ENCODE results near the gene ARHGAP44. TPM values are rescaled to one million over a fixed set of nuclear protein-coding genes. Genes with fewer than 3 reads are reported as not detected.

The ARHGAP44 gene
- total and polyA plus RNA-seq, 2 of the 4 experiments (the other 2 are of a cell fraction): 0.54 to 1.0 TPM

- no peak overlapping the region for H3K4me2 ChIP-seq (ENCODE audit: low read depth, low read length)
- dilution Hi-C loops (cut with HindIII; ENCODE audit: low sequenced_read_pairs, unreplicated experiment) (no loop called here), in situ Hi-C loops (cut with MboI; ENCODE audit: low sequenced_read_pairs) (loop anchor here (25.0 kb wide), 1 partner anchor 106 kb away; no protein-coding TSS in a partner anchor), intact Hi-C loops (cut with micrococcal nuclease) (no loop called here)
- no peaks in the 10 kb centered on the region for H3K27me3 ChIP-seq (ENCODE audit: control insufficient read depth, insufficient read depth, low read length)
- no peak overlapping the region for H2BK5ac ChIP-seq (ENCODE audit: low read depth, low read length, poor library complexity, severe bottlenecking)
- H4K91ac ChIP-seq (ENCODE audit: insufficient read depth, low read depth, low read length): no peak overlapping the region
- no peak overlapping the region for H3K4me3 ChIP-seq (ENCODE audit: insufficient read depth, low read depth, low read length)
- H4K5ac ChIP-seq (ENCODE audit: low read depth, low read length): no peak overlapping the region
- H3K79me1 ChIP-seq (ENCODE audit: low read depth in 1 of 2, low read length in 2 of 2): no peaks in the 10 kb centered on the region
- ChIA-PET CTCF (no interaction called here), POLR2A (ENCODE audit: unreplicated experiment) (no interaction called here)
- H4K8ac ChIP-seq (ENCODE audit: low read depth in 2 of 2, low read length in 2 of 2): no peak overlapping the region
- 78% methylated on average over 3 of the region's 10 CpGs; no CpG with 5 or more reads in 1 of the 2 experiments for WGBS, 2 experiments (ENCODE audit: extremely low coverage in 2 of 2, insufficient read length in 1 of 2)
- no peak overlapping the region for H3K27ac ChIP-seq (ENCODE audit: insufficient read depth, low read length)
- H2BK20ac ChIP-seq (ENCODE audit: low read depth, low read length): no peak overlapping the region
- no peak overlapping the region for H2AK9ac ChIP-seq (replicated peaks; ENCODE audit: low read depth, low read length, poor library complexity)
- no peak overlapping the region for H3K14ac ChIP-seq (replicated peaks; ENCODE audit: low read depth, low read length)
- no peak overlapping the region for H3K9ac ChIP-seq (ENCODE audit: low read depth, low read length)
- no peaks in the 10 kb centered on the region for H3K36me3 ChIP-seq (ENCODE audit: control insufficient read depth, insufficient read depth, low read length)
- H3K9me3 ChIP-seq (ENCODE audit: control insufficient read depth, insufficient read depth, low read length): no peaks in the 10 kb centered on the region
- no peaks in the 10 kb centered on the region for H4K20me1 ChIP-seq (ENCODE audit: insufficient read depth, low read length)
- H3K18ac ChIP-seq (ENCODE audit: low read depth, low read length): no peak overlapping the region
- no peaks in the 10 kb centered on the region for H3K9me1 ChIP-seq (ENCODE audit: insufficient read depth, low read length)
- no TSS peak for BruUV-seq (replicated peaks)
- ATAC-seq (ENCODE audit: low read depth): no peak
- H2BK120ac ChIP-seq (ENCODE audit: low read depth, low read length): no peak overlapping the region
- H3K23ac ChIP-seq (ENCODE audit: low read depth, low read length): no peak overlapping the region
- no peak overlapping the region for H3K56ac ChIP-seq (ENCODE audit: extremely low read depth, insufficient read depth, low read length)
- H3K4ac ChIP-seq (ENCODE audit: low read depth, low read length): no peak overlapping the region
- no peak for DNase-seq
- no peak overlapping the region for H2BK15ac ChIP-seq (ENCODE audit: low read depth, low read length)
- no peak for TF ChIP-seq RFX5 (IDR thresholded peaks at IDR 0.05; ENCODE audit: low read depth, low read length)
- TF ChIP-seq USF2 (IDR thresholded peaks at IDR 0.05; ENCODE audit: low read depth, low read length): no peak
- no peak for TF ChIP-seq MXI1 (IDR thresholded peaks at IDR 0.05; ENCODE audit: borderline replicate concordance, low read depth, low read length)
- no peaks in the 10 kb centered on the region for H3K4me1 ChIP-seq (ENCODE audit: control insufficient read depth, insufficient read depth, low read length)
- H2AK5ac ChIP-seq (ENCODE audit: low read depth, low read length): no peak overlapping the region
- no peak overlapping the region for H2AFZ ChIP-seq (replicated peaks; ENCODE audit: low read length, poor library complexity)
These were observed 128.8 kb downstream of the ARHGAP44 start for GRCh38 chr17:12918142-12918541.

Measured in IMR-90 (cell line).